NCI-H2081 treated with DMSO at 0.1 percent for 48 hours (cell line): ENCODE measurements around the gene USP17L13.
"Not testable (repeated sequence)": the region's sequence is repeated elsewhere in the genome, so short reads cannot be mapped to it uniquely, and the experiment has no call there.

Source experiments
- DNase-seq: peaks from one replicate; lab custom pipeline; 2025; lab: John Stamatoyannopoulos, UW

USP17L13 gene

GRCh38 chr4:9224596-9224995 is at the start of gene USP17L13:
Gene USP17L13, plus strand, starts transcription at chr4:9224896. Its CDS starts 0 bp downstream, at chr4:9224896.
- not testable (repeated sequence) for DNase-seq

- not testable (repeated sequence) for DNase-seq
Measured at GRCh38 chr4:9210357-9210756, 14.3 kb upstream of the USP17L13 start, which contains the start of gene USP17L10. Gene USP17L10, plus strand, starts transcription at chr4:9210657. Its CDS starts 0 bp downstream, at chr4:9210657.

- DNase-seq: not testable (repeated sequence)
Measured at GRCh38 chr4:9214701-9215100, 10.0 kb upstream of the USP17L13 start.

GRCh38 chr4:9215105-9215504 is 9.6 kb upstream of the USP17L13 start, which contains the start of gene USP17L11:
Gene USP17L11, plus strand, starts transcription at chr4:9215405. Its CDS starts 0 bp downstream, at chr4:9215405.
- DNase-seq: not testable (repeated sequence)

- DNase-seq: not testable (repeated sequence)
Measured at GRCh38 chr4:9219852-9220251, 4.8 kb upstream of the USP17L13 start, which contains the start of gene USP17L12. Gene USP17L12, plus strand, starts transcription at chr4:9220152. Its CDS starts 0 bp downstream, at chr4:9220152.

- not testable (repeated sequence) for DNase-seq
Measured at GRCh38 chr4:9230249-9230648, 5.6 kb downstream of the USP17L13 start.

GRCh38 chr4:9234085-9234484 is 9.4 kb downstream of the USP17L13 start, which contains the start of gene USP17L15:
Gene USP17L15, plus strand, starts transcription at chr4:9234385. Its CDS starts 0 bp downstream, at chr4:9234385.
- DNase-seq: not testable (repeated sequence)

GRCh38 chr4:9238461-9238860 is 13.8 kb downstream of the USP17L13 start:
- DNase-seq: not testable (repeated sequence)

- not testable (repeated sequence) for DNase-seq
Measured at GRCh38 chr4:9243579-9243978, 18.9 kb downstream of the USP17L13 start, which contains the start of gene USP17L17. Gene USP17L17, plus strand, starts transcription at chr4:9243879. Its CDS starts 0 bp downstream, at chr4:9243879.

GRCh38 chr4:9247953-9248680 is 23.4 kb downstream of the USP17L13 start, which contains the start of gene USP17L18:
Gene USP17L18, plus strand, starts transcription at chr4:9248630. Its CDS starts 0 bp downstream, at chr4:9248630.
- not testable (repeated sequence) for DNase-seq

- not testable (repeated sequence) for DNase-seq
Measured at GRCh38 chr4:9253078-9253477, 28.4 kb downstream of the USP17L13 start, which contains the start of gene USP17L19. Gene USP17L19, plus strand, starts transcription at chr4:9253378. Its CDS starts 0 bp downstream, at chr4:9253378.

- DNase-seq: not testable (repeated sequence)
Measured at GRCh38 chr4:9257824-9258223, 33.1 kb downstream of the USP17L13 start, which contains the start of gene USP17L20. Gene USP17L20, plus strand, starts transcription at chr4:9258124. Its CDS starts 0 bp downstream, at chr4:9258124.

- DNase-seq: not testable (repeated sequence)
Measured at GRCh38 chr4:9262572-9262971, 37.9 kb downstream of the USP17L13 start, which contains the start of gene USP17L21. Gene USP17L21, plus strand, starts transcription at chr4:9262872. Its CDS starts 0 bp downstream, at chr4:9262872.

- not testable (repeated sequence) for DNase-seq
Measured at GRCh38 chr4:9267319-9267718, 42.6 kb downstream of the USP17L13 start, which contains the start of gene USP17L22. Gene USP17L22, plus strand, starts transcription at chr4:9267619. Its CDS starts 0 bp downstream, at chr4:9267619.

- DNase-seq: not testable (repeated sequence)
Measured at GRCh38 chr4:9271719-9272118, 47.0 kb downstream of the USP17L13 start.
